GM23248 (cell line): ENCODE results near the gene CHRM4. TPM values are rescaled to one million over a fixed set of nuclear protein-coding genes. Genes with fewer than 3 reads are reported as not detected.

ENCODE experiments used
- DNase-seq: peaks from one replicate; pipeline ENCODE4 v3.0.0-alpha.2; 2015
- H2AFZ ChIP-seq: fragments of 200-600 bp; sonication (generic); 2 replicates; pipeline ENCODE4 v1.6.1; 2016; ENCODE audit warnings: antibody characterized with exemption
- H3F3A ChIP-seq: fragments of 200-600 bp; sonication (generic); 2 replicates; pipeline ENCODE4 v1.6.1; 2016; ENCODE audit warnings: mild to moderate bottlenecking, antibody characterized with exemption, mixed run types; ENCODE audit not compliant: insufficient read depth
- H3K27ac ChIP-seq: fragments of 200-600 bp; sonication (generic); 2 replicates; pipeline ENCODE4 v1.5.1; 2016; ENCODE audit warnings: mild to moderate bottlenecking
- H3K27me3 ChIP-seq: fragments of 200-600 bp; sonication (generic); replicated peaks from 2 replicates; pipeline ENCODE4 v1.6.1; 2016; ENCODE audit warnings: mild to moderate bottlenecking; ENCODE audit not compliant: insufficient read depth
- H3K36me3 ChIP-seq: fragments of 200-600 bp; sonication (generic); 2 replicates; pipeline ENCODE4 v1.6.1; 2016; ENCODE audit warnings: low read depth, mild to moderate bottlenecking
- H3K4me1 ChIP-seq: fragments of 200-600 bp; sonication (generic); 2 replicates; pipeline ENCODE4 v1.6.1; 2016; ENCODE audit warnings: mild to moderate bottlenecking; ENCODE audit not compliant: insufficient read depth
- H3K4me2 ChIP-seq: fragments of 200-600 bp; sonication (generic); one replicate; pipeline ENCODE4 v1.6.1; 2016; ENCODE audit warnings: mild to moderate bottlenecking; ENCODE audit not compliant: unreplicated experiment
- H3K4me3 ChIP-seq: fragments of 200-600 bp; sonication (generic); 2 replicates; pipeline ENCODE4 v1.5.1; 2016; ENCODE audit warnings: mild to moderate bottlenecking
- H3K79me2 ChIP-seq: fragments of 200-600 bp; sonication (generic); 2 replicates; pipeline ENCODE4 v1.6.1; 2016; ENCODE audit warnings: mild to moderate bottlenecking; ENCODE audit not compliant: insufficient read depth
- H3K9ac ChIP-seq: fragments of 200-600 bp; sonication (generic); 2 replicates; pipeline ENCODE4 v1.6.1; 2016; ENCODE audit warnings: mild to moderate bottlenecking
- H3K9me2 ChIP-seq: fragments of 200-600 bp; sonication (generic); 2 replicates; pipeline ENCODE4 v1.6.1; 2016; ENCODE audit warnings: mixed run types, mild to moderate bottlenecking, moderate library complexity; ENCODE audit not compliant: insufficient read depth
- H3K9me3 ChIP-seq: fragments of 200-600 bp; sonication (generic); one replicate; pipeline ENCODE4 v1.6.1; 2017; ENCODE audit warnings: low read depth
- H4K20me1 ChIP-seq: fragments of 200-600 bp; sonication (generic); 2 replicates; pipeline ENCODE4 v1.6.0; 2016; ENCODE audit not compliant: insufficient read depth
- EZH2 ChIP-seq: fragments of 200-600 bp; sonication (generic); IDR thresholded peaks from 2 replicates; pipeline ENCODE4 v1.6.1; 2018; ENCODE audit warnings: antibody characterized with exemption, mild to moderate bottlenecking; ENCODE audit not compliant: insufficient read depth, poor library complexity, severe bottlenecking
- EZH2phosphoT487 ChIP-seq: fragments of 200-600 bp; sonication (generic); IDR thresholded peaks from 2 replicates; pipeline ENCODE4 v1.6.1; 2018; ENCODE audit warnings: antibody characterized with exemption, moderate library complexity, mild to moderate bottlenecking, low read depth; ENCODE audit not compliant: insufficient read depth
- WGBS, 2 experiments: methylation state at CpG; one replicate each; pipeline ENCODE4 v1.1.6; 2015 to 2017; ENCODE audit warnings: low lambda C conversion rate in 2 of 2, low coverage in 1 of 2; ENCODE audit errors: missing lambda C conversion rate in 2 of 2; 5-methylcytosine and 5-hydroxymethylcytosine counted together
- in situ Hi-C: fragments of 300-500 bp; cut with MboI; formaldehyde crosslinking; loops from 2 replicates; pipeline ENCODE4 v1.15.0; 2020
- polyA plus RNA-seq: library from polyadenylated mRNA; unstranded; fragments of >200 nt; fragmentation: Nextera tagmentation; extraction: Ambion mirVana; gene quantifications from 2 replicates; pipeline ENCODE4 v1.2.1, GENCODE V29; 2016
- total RNA-seq: library from RNA; depleted of rRNA; stranded (reverse); fragments of >200 nt; shearing (Covaris generic); gene quantifications from 2 replicates; pipeline ENCODE4 v1.2.3, GENCODE V29; 2014

CHRM4 gene
- total and polyA plus RNA-seq, 2 experiments from 2014 or later = not detected

GRCh38 chr11:46418751-46419150 lies 27.2 kb upstream of the CHRM4 start:
- Histone ChIP-seq H3K79me2 (no peaks in the 10 kb centered on the region), H4K20me1 (no peaks in the 10 kb centered on the region), H3K9me3 (no peaks in the 10 kb centered on the region), H3K4me3 (no peak overlapping the region), H3F3A (no peaks in the 10 kb centered on the region), H3K9me2 (no peaks in the 10 kb centered on the region), H3K36me3 (peaks cover 5% of the 10 kb centered on the region; the same call in 1 of the 2 replicates), H3K4me2 (no peak overlapping the region), H3K27ac (no peak overlapping the region), H3K4me1 (no peaks in the 10 kb centered on the region), H2AFZ (no peak overlapping the region), H3K27me3 (no peaks in the 10 kb centered on the region), H3K9ac (no peak overlapping the region)
- in situ Hi-C loops = no loop called here
- WGBS, 2 experiments = 98 to 99% methylated on average over 5 of the region's 5 CpGs
- no peak for DNase-seq
- TF ChIP-seq EZH2 (no peak), EZH2phosphoT487 (no peak)

DNA sequence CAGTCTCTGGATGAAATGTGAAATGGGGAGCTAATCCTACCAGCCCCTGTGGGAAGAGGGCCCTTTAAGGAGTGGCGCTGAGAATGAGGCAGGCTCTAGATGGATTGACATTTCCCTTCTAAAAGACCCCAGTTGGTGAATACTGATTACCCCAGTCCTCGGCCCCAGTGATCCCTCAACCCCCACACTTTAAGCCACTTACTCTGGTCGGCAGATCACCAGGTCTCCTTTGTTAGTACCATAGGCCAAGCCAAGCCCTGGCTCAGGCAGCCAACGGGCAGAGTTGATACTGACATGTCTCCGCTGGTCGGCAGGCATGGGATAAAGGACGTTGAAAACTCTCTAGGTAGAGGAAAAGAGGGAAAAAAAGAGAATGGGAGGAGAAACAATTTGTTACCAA lies 26.1 kb upstream of the CHRM4 start:
- H3K27ac ChIP-seq = no peak overlapping the region
- H3F3A ChIP-seq = no peaks in the 10 kb centered on the region
- no peak overlapping the region for H3K4me2 ChIP-seq
- no peaks in the 10 kb centered on the region for H3K9me2 ChIP-seq
- no peak overlapping the region for H2AFZ ChIP-seq
- H3K4me3 ChIP-seq = no peak overlapping the region
- DNase-seq = no peak
- in situ Hi-C loops = no loop called here
- TF ChIP-seq EZH2phosphoT487 (no peak), EZH2 (no peak)
- no peak overlapping the region for H3K9ac ChIP-seq
- H4K20me1 ChIP-seq = no peaks in the 10 kb centered on the region
- 82 to 87% methylated on average over 7 of the region's 7 CpGs for WGBS, 2 experiments
- no peaks in the 10 kb centered on the region for H3K27me3 ChIP-seq
- no peaks in the 10 kb centered on the region for H3K4me1 ChIP-seq
- H3K79me2 ChIP-seq = no peaks in the 10 kb centered on the region
- H3K36me3 ChIP-seq = peaks cover 5% of the 10 kb centered on the region; the same call in 1 of the 2 replicates
- H3K9me3 ChIP-seq = no peaks in the 10 kb centered on the region

DNA sequence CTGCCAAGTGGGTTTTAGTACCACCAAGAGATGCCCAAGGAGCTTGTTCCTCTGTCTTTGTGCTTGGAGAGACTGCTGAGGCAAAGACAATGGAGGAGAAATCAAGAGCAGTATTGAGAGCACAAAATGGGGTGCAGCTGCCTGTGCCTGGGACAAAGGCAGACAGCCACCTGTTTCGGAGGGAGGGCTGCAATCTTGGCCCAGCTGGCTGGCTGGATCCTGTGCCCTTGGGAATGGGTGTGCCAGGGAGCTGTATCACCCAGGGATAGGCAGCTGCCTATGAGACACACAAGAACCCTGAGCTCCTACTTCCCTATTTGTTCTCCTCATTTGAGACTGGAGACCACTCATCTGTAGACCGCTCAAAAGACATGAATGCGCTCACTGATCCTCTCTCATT lies 23.3 kb upstream of the CHRM4 start:
- Histone ChIP-seq H3K4me1 (no peaks in the 10 kb centered on the region), H3K27me3 (no peaks in the 10 kb centered on the region), H3K9me3 (no peaks in the 10 kb centered on the region), H3K4me2 (no peak overlapping the region), H3K9ac (no peak overlapping the region), H2AFZ (no peak overlapping the region), H3K36me3 (peaks cover 5% of the 10 kb centered on the region; the same call in 1 of the 2 replicates), H3K27ac (no peak overlapping the region), H3K79me2 (no peaks in the 10 kb centered on the region), H4K20me1 (no peaks in the 10 kb centered on the region), H3K9me2 (no peaks in the 10 kb centered on the region), H3K4me3 (no peak overlapping the region), H3F3A (no peaks in the 10 kb centered on the region)
- TF ChIP-seq EZH2phosphoT487 = no peak
- TF ChIP-seq EZH2 = no peak
- in situ Hi-C loops = no loop called here
- no peak for DNase-seq
- WGBS, 2 experiments = 66 to 67% methylated on average over 3 of the region's 3 CpGs

GRCh38 chr11:46414466-46414796 lies 22.9 kb upstream of the CHRM4 start:
- no peaks in the 10 kb centered on the region for H4K20me1 ChIP-seq
- H3K27ac ChIP-seq = no peak overlapping the region
- no peaks in the 10 kb centered on the region for H3K9me2 ChIP-seq
- H3K36me3 ChIP-seq = peaks cover 5% of the 10 kb centered on the region; the same call in 1 of the 2 replicates
- in situ Hi-C loops = no loop called here
- H3K4me2 ChIP-seq = no peak overlapping the region
- TF ChIP-seq EZH2 (no peak), EZH2phosphoT487 (no peak)
- H3K4me1 ChIP-seq = no peaks in the 10 kb centered on the region
- DNase-seq = no peak
- H3K27me3 ChIP-seq = no peaks in the 10 kb centered on the region
- H2AFZ ChIP-seq = no peak overlapping the region
- no peak overlapping the region for H3K9ac ChIP-seq
- H3K4me3 ChIP-seq = no peak overlapping the region
- 97 to 98% methylated on average over 5 of the region's 5 CpGs for WGBS, 2 experiments
- no peaks in the 10 kb centered on the region for H3F3A ChIP-seq
- H3K9me3 ChIP-seq = no peaks in the 10 kb centered on the region
- no peaks in the 10 kb centered on the region for H3K79me2 ChIP-seq
